Glutamatergic neuron (in vitro differentiated cells): Measurements from ENCODE around the gene RIOK3. TPM values are rescaled to one million over a fixed set of nuclear protein-coding genes. Genes with fewer than 3 reads are reported as not detected.

Experiments
- DNase-seq: peaks from one replicate; pipeline ENCODE4 v3.0.0; 2022
- H3K27ac Mint-ChIP-seq: one replicate; pipeline ENCODE4 v1.8.0; 2020; ENCODE audit warnings: mild to moderate bottlenecking, mixed read lengths, inconsistent platforms; ENCODE audit not compliant: unreplicated experiment
- H3K27me3 Mint-ChIP-seq: one replicate; pipeline ENCODE4 v1.8.0; 2020; ENCODE audit warnings: mild to moderate bottlenecking, moderate library complexity, mixed read lengths, inconsistent platforms; ENCODE audit not compliant: unreplicated experiment
- H3K36me3 Mint-ChIP-seq: one replicate; pipeline ENCODE4 v1.8.0; 2020; ENCODE audit warnings: mild to moderate bottlenecking, mixed read lengths, inconsistent platforms; ENCODE audit not compliant: unreplicated experiment
- H3K4me1 Mint-ChIP-seq: one replicate; pipeline ENCODE4 v1.8.0; 2020; ENCODE audit warnings: mild to moderate bottlenecking, low read depth, mixed read lengths, inconsistent platforms; ENCODE audit not compliant: unreplicated experiment
- H3K4me3 Mint-ChIP-seq: one replicate; pipeline ENCODE4 v1.8.0; 2020; ENCODE audit warnings: mild to moderate bottlenecking, mixed read lengths, inconsistent platforms; ENCODE audit not compliant: unreplicated experiment
- H3K9me3 Mint-ChIP-seq: one replicate; pipeline ENCODE4 v1.8.0; 2020; ENCODE audit warnings: mild to moderate bottlenecking, moderate library complexity, mixed read lengths, inconsistent platforms; ENCODE audit not compliant: unreplicated experiment
- total RNA-seq: library from RNA; stranded (reverse); fragmentation: NEBNext Ultra II Directional; extraction: Animal tissue kit (Norgen Biotek cat#: 25700); gene quantifications from one replicate; pipeline ENCODE4 v1.2.1, GENCODE V29; 2021; ENCODE audit not compliant: unreplicated experiment
- TF ChIP-seq, protein P1 (sequence below): fragments of 200-600 bp; sonication (generic); IDR thresholded peaks from one replicate; pipeline ENCODE4 v1.5.0; 2021; ENCODE audit not compliant: partially characterized antibody, unreplicated experiment

RIOK3 gene
- total RNA-seq, 1 donor from 2014 or later, result 105 TPM

GRCh38 chr18:23412351-23412964 is 40.6 kb upstream of the RIOK3 start:
- Mint-ChIP-seq H3K27ac (no peak overlapping the region), H3K9me3 (peaks cover 2% of the 10 kb centered on the region)

DNA sequence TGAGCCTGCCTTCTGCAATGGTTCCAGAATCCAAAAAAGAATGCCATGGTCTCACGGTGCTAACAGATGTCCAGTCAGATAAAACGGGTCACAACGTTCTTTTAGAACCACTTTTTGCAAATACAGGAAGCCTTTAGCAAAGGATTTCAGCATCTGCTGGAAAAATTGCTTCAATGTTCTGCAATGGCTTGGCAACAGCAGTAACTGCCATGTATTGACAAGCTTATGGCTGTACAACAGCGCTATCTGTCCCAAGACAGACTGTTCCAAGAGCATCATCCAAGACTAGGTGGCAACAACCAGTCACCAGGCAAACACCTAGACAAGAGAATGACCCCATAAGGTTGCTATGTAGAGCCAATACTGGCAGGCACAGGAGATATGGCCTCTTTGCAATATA is 37.6 kb upstream of the RIOK3 start:
- H3K36me3 Mint-ChIP-seq, result no peaks in the 10 kb centered on the region
- H3K4me1 Mint-ChIP-seq, result peaks cover 3% of the 10 kb centered on the region
- peaks cover 2% of the 10 kb centered on the region for H3K9me3 Mint-ChIP-seq
- H3K4me3 Mint-ChIP-seq, result no peak overlapping the region
- peaks cover 2% of the 10 kb centered on the region for H3K27me3 Mint-ChIP-seq
- H3K27ac Mint-ChIP-seq, result no peak overlapping the region
- no peak for DNase-seq
- TF ChIP-seq, protein P1, sequence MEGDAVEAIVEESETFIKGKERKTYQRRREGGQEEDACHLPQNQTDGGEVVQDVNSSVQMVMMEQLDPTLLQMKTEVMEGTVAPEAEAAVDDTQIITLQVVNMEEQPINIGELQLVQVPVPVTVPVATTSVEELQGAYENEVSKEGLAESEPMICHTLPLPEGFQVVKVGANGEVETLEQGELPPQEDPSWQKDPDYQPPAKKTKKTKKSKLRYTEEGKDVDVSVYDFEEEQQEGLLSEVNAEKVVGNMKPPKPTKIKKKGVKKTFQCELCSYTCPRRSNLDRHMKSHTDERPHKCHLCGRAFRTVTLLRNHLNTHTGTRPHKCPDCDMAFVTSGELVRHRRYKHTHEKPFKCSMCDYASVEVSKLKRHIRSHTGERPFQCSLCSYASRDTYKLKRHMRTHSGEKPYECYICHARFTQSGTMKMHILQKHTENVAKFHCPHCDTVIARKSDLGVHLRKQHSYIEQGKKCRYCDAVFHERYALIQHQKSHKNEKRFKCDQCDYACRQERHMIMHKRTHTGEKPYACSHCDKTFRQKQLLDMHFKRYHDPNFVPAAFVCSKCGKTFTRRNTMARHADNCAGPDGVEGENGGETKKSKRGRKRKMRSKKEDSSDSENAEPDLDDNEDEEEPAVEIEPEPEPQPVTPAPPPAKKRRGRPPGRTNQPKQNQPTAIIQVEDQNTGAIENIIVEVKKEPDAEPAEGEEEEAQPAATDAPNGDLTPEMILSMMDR, result no peak

More at GRCh38 chr18:23412351-23412964, 40.6 kb upstream of the RIOK3 start:
- no peaks in the 10 kb centered on the region for H3K36me3 Mint-ChIP-seq
- TF ChIP-seq, protein P1, result no peak
- peaks cover 2% of the 10 kb centered on the region for H3K27me3 Mint-ChIP-seq
- no peak overlapping the region for H3K4me3 Mint-ChIP-seq
- DNase-seq, result no peak
- H3K4me1 Mint-ChIP-seq, result peaks cover 3% of the 10 kb centered on the region

GRCh38 chr18:23416298-23416697 is 36.8 kb upstream of the RIOK3 start:
- H3K36me3 Mint-ChIP-seq, result no peaks in the 10 kb centered on the region
- no peak for DNase-seq
- TF ChIP-seq, protein P1, result no peak
- H3K9me3 Mint-ChIP-seq, result peaks cover under 1% of the 10 kb centered on the region
- peaks cover 3% of the 10 kb centered on the region for H3K4me1 Mint-ChIP-seq
- H3K4me3 Mint-ChIP-seq, result no peak overlapping the region
- H3K27ac Mint-ChIP-seq, result no peak overlapping the region
- H3K27me3 Mint-ChIP-seq, result peaks cover 3% of the 10 kb centered on the region

- Mint-ChIP-seq H3K36me3 (no peaks in the 10 kb centered on the region), H3K4me1 (peaks cover 13% of the 10 kb centered on the region), H3K27ac (no peak overlapping the region), H3K9me3 (peaks cover 1% of the 10 kb centered on the region), H3K27me3 (peaks cover 4% of the 10 kb centered on the region), H3K4me3 (no peak overlapping the region)
- DNase-seq, result no peak
- TF ChIP-seq, protein P1, result no peak
Observed at GRCh38 chr18:23421277-23421676, 31.8 kb upstream of the RIOK3 start.

DNA sequence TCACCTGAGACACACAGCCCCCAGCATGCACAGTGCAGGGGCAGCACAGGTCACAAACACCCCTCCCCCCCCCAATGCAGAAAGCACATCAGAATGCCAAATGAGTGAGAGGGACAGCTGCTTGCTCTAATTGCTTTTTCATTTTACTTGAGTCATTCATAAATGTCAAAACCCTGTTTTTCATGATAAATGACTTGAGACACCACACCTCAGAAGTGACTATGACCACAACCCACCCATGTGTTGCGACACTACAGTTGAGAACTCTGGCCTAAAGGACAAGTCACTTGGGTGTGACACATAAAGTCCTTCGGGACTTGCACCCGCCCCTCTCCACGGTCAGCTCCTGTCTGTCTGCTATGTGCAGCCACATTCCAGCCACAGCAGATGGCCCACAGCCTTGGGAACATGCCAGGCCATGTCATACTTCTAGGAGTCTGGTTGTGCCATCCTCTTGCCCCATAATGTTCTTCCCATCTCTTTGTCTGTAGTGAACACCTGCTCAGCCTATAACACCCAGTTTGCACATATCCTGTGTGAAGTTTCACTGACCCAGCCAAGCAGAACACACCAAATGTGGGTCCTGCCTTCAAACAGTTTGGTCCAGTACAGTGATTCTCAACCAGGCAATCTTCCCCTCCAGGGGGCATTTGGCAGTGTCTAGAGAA is 30.2 kb upstream of the RIOK3 start:
- TF ChIP-seq, protein P1, result no peak
- peak overlapping the region; percentile 30 for H3K27ac Mint-ChIP-seq
- H3K27me3 Mint-ChIP-seq, result peaks cover 2% of the 10 kb centered on the region
- peaks cover 1% of the 10 kb centered on the region for H3K9me3 Mint-ChIP-seq
- DNase-seq, result peak; percentile 29
- H3K4me3 Mint-ChIP-seq, result peak overlapping the region; percentile 18
- no peaks in the 10 kb centered on the region for H3K36me3 Mint-ChIP-seq
- H3K4me1 Mint-ChIP-seq, result peaks cover 13% of the 10 kb centered on the region
